Measurements from ENCODE around the gene BUB3. TPM values are rescaled to one million over a fixed set of nuclear protein-coding genes. Genes with fewer than 3 reads are reported as not detected.

BUB3 gene
- total RNA-seq, 1 experiment from 2014 or later, result 113 TPM

- H3K27ac Mint-ChIP-seq (ENCODE audit: unreplicated experiment), result no peak overlapping the region
- no TSS peak for BruUV-seq (replicated peaks)
- no peaks in the 10 kb centered on the region for H3K4me1 Mint-ChIP-seq (ENCODE audit: low read depth, unreplicated experiment)
- no peak for TF ChIP-seq CTCF (IDR thresholded peaks at IDR 0.05; ENCODE audit: unreplicated experiment)
- H3K9me3 Mint-ChIP-seq (ENCODE audit: low read depth, unreplicated experiment), result no peaks in the 10 kb centered on the region
- H3K27me3 Mint-ChIP-seq (ENCODE audit: unreplicated experiment), result no peaks in the 10 kb centered on the region
- CTCF ChIA-PET, result interaction anchor here (0.6 kb wide), 1 partner anchor 751 kb away, joined by 3 read pairs; no protein-coding TSS in a partner anchor
- intact Hi-C loops (cut with micrococcal nuclease; ENCODE audit: unreplicated experiment), result no loop called here
- no peak overlapping the region for H3K4me3 Mint-ChIP-seq (ENCODE audit: low read depth, unreplicated experiment)
- DNase-seq, result no peak
- no peaks in the 10 kb centered on the region for H3K36me3 Mint-ChIP-seq (ENCODE audit: insufficient read depth, unreplicated experiment)
Measured at GRCh38 chr10:123194056-123194455, 39.9 kb downstream of the BUB3 start.

GRCh38 chr10:123200531-123200930 is 46.3 kb downstream of the BUB3 start:
- no peaks in the 10 kb centered on the region for H3K27me3 Mint-ChIP-seq (ENCODE audit: unreplicated experiment)
- no peaks in the 10 kb centered on the region for H3K36me3 Mint-ChIP-seq (ENCODE audit: insufficient read depth, unreplicated experiment)
- no peak overlapping the region for H3K4me3 Mint-ChIP-seq (ENCODE audit: low read depth, unreplicated experiment)
- no peak overlapping the region for H3K27ac Mint-ChIP-seq (ENCODE audit: unreplicated experiment)
- DNase-seq, result no peak
- intact Hi-C loops (cut with micrococcal nuclease; ENCODE audit: unreplicated experiment), result no loop called here
- no TSS peak for BruUV-seq (replicated peaks)
- H3K9me3 Mint-ChIP-seq (ENCODE audit: low read depth, unreplicated experiment), result no peaks in the 10 kb centered on the region
- CTCF ChIA-PET, result no interaction called here
- peaks cover 29% of the 10 kb centered on the region for H3K4me1 Mint-ChIP-seq (ENCODE audit: low read depth, unreplicated experiment)
- TF ChIP-seq CTCF (IDR thresholded peaks at IDR 0.05; ENCODE audit: unreplicated experiment), result no peak

GRCh38 chr10:123202506-123202905 is 48.3 kb downstream of the BUB3 start:
- BruUV-seq (replicated peaks), result no TSS peak
- intact Hi-C loops (cut with micrococcal nuclease; ENCODE audit: unreplicated experiment), result no loop called here
- peaks cover 30% of the 10 kb centered on the region for H3K4me1 Mint-ChIP-seq (ENCODE audit: low read depth, unreplicated experiment)

GRCh38 chr10:123203393-123204126 is 49.4 kb downstream of the BUB3 start:
- peaks cover 30% of the 10 kb centered on the region for H3K4me1 Mint-ChIP-seq (ENCODE audit: low read depth, unreplicated experiment)
- no peak overlapping the region for H3K27ac Mint-ChIP-seq (ENCODE audit: unreplicated experiment)
- H3K9me3 Mint-ChIP-seq (ENCODE audit: low read depth, unreplicated experiment), result no peaks in the 10 kb centered on the region
- H3K36me3 Mint-ChIP-seq (ENCODE audit: insufficient read depth, unreplicated experiment), result no peaks in the 10 kb centered on the region
- CTCF ChIA-PET, result interaction anchor here (0.7 kb wide), 1 partner anchor 13 kb away, joined by 10 read pairs; no protein-coding TSS in a partner anchor
- peak overlapping the region; percentile 2 for H3K4me3 Mint-ChIP-seq (ENCODE audit: low read depth, unreplicated experiment)
- no TSS peak for BruUV-seq (replicated peaks)
- TF ChIP-seq CTCF (IDR thresholded peaks at IDR 0.05; ENCODE audit: unreplicated experiment), result no peak
- peak; percentile 32 for DNase-seq
- intact Hi-C loops (cut with micrococcal nuclease; ENCODE audit: unreplicated experiment), result no loop called here
- no peaks in the 10 kb centered on the region for H3K27me3 Mint-ChIP-seq (ENCODE audit: unreplicated experiment)

More at GRCh38 chr10:123202506-123202905, 48.3 kb downstream of the BUB3 start:
- no peak for TF ChIP-seq CTCF (IDR thresholded peaks at IDR 0.05; ENCODE audit: unreplicated experiment)
- no peak overlapping the region for H3K4me3 Mint-ChIP-seq (ENCODE audit: low read depth, unreplicated experiment)
- no peaks in the 10 kb centered on the region for H3K9me3 Mint-ChIP-seq (ENCODE audit: low read depth, unreplicated experiment)
- H3K27ac Mint-ChIP-seq (ENCODE audit: unreplicated experiment), result peak overlapping the region; percentile 48
- H3K27me3 Mint-ChIP-seq (ENCODE audit: unreplicated experiment), result no peaks in the 10 kb centered on the region
- CTCF ChIA-PET, result no interaction called here
- no peak for DNase-seq
- no peaks in the 10 kb centered on the region for H3K36me3 Mint-ChIP-seq (ENCODE audit: insufficient read depth, unreplicated experiment)

Measured in Calu3 (cell line).